ENCODE measurements around the gene CFAP47.

CFAP47 gene

DNA sequence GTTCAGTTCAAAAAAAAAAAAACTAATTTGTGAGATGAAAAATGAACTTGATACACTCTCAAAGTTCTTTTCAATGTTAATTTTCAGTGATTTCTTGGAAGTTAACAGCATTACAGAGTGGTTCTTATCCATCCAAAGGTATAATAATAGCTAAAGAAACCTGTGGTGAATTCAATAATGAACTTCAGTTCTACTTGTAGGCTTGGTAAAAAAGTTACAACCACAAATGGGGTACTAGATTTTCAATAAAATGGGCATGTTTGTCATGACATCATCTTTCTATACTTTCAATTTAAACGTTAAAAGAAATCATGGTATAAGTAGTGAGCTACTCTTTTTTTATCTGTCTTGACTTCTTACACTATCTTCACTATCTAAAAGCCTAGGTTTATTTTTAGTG, 424.8 kb downstream of the CFAP47 start:
- Mint-ChIP-seq H3K36me3 (no peaks in the 10 kb centered on the region), H3K27ac (no peak overlapping the region), H3K27me3 (no peaks in the 10 kb centered on the region), H3K4me1 (no peaks in the 10 kb centered on the region), H3K4me3 (no peak overlapping the region), H3K9me3 (peaks cover 0 to 2% of the 10 kb centered on the region in 2 donors)
- no peak for ATAC-seq (replicated peaks)
- DNase-seq: no peak

DNA sequence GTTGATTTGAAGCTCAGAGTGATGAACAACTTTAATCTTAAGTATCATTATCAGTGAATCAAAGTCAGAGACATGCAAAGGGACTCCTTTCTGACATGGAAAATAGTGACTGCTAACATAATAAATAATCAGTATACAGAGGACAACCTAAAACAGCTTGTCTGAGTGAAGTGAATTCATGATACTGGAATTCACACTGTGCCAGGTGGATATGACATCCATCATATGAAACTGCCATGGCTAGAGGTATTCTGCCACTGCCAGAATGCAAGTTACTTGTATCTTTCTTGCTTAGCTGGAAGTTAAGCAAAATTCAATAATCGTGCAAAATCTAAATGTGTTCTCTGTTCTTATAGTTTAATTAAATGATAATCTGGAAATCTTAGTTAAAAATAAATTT, 429.0 kb downstream of the CFAP47 start:
- Mint-ChIP-seq H3K9me3 (no peaks in the 10 kb centered on the region), H3K4me1 (no peaks in the 10 kb centered on the region), H3K4me3 (no peak overlapping the region), H3K27me3 (no peaks in the 10 kb centered on the region), H3K27ac (no peak overlapping the region), H3K36me3 (no peaks in the 10 kb centered on the region)
- no peak for DNase-seq
- no peak for ATAC-seq (replicated peaks)

GRCh38 chrX:36357855-36358254, 438.3 kb downstream of the CFAP47 start:
- ATAC-seq (replicated peaks) (no peak), DNase-seq (no peak)
- H3K27ac Mint-ChIP-seq: no peak overlapping the region
- H3K36me3 Mint-ChIP-seq: no peaks in the 10 kb centered on the region
- no peak overlapping the region for H3K4me3 Mint-ChIP-seq
- peaks cover 0 to 4% of the 10 kb centered on the region in 2 donors for H3K9me3 Mint-ChIP-seq
- no peaks in the 10 kb centered on the region for H3K4me1 Mint-ChIP-seq
- no peaks in the 10 kb centered on the region for H3K27me3 Mint-ChIP-seq

DNA sequence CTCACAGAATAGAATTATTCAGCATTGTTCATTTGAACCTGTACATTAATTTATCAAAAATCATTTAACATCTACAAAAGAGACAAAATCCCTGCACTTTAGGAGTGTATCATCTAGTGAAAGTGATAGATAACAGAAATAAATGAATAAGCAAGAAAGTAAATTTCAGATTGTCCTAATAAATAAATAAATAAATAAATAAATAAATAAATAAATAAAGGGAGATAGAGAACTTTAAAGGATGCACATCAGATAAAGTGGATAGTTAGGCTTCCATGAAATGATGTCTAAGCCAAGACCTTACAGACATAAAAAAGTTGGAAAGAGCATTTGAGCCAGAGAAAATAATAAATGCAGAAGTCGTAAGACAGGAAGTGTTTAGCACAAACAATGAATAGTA, 444.7 kb downstream of the CFAP47 start:
- ATAC-seq (replicated peaks) (no peak), DNase-seq (no peak)
- Mint-ChIP-seq H3K4me3 (no peak overlapping the region), H3K27ac (no peak overlapping the region), H3K36me3 (no peaks in the 10 kb centered on the region), H3K9me3 (peaks cover 0 to 4% of the 10 kb centered on the region in 2 donors), H3K27me3 (no peaks in the 10 kb centered on the region), H3K4me1 (no peaks in the 10 kb centered on the region)

- ATAC-seq (replicated peaks) (no peak), DNase-seq (no peak)
- H3K27me3 Mint-ChIP-seq: no peaks in the 10 kb centered on the region
- H3K4me1 Mint-ChIP-seq: no peaks in the 10 kb centered on the region
- peaks cover 0 to 1% of the 10 kb centered on the region in 2 donors for H3K9me3 Mint-ChIP-seq
- H3K27ac Mint-ChIP-seq: no peak overlapping the region
- no peak overlapping the region for H3K4me3 Mint-ChIP-seq
- no peaks in the 10 kb centered on the region for H3K36me3 Mint-ChIP-seq
These were observed 464.0 kb downstream of the CFAP47 start for GRCh38 chrX:36383495-36383894.

- DNase-seq (no peak), ATAC-seq (replicated peaks) (no peak)
- Mint-ChIP-seq H3K27me3 (no peaks in the 10 kb centered on the region), H3K4me3 (no peak overlapping the region), H3K9me3 (peaks cover 0 to 1% of the 10 kb centered on the region in 2 donors), H3K4me1 (no peaks in the 10 kb centered on the region), H3K36me3 (no peaks in the 10 kb centered on the region), H3K27ac (no peak overlapping the region)
These were observed 469.4 kb downstream of the CFAP47 start for GRCh38 chrX:36388901-36389300.

DNA sequence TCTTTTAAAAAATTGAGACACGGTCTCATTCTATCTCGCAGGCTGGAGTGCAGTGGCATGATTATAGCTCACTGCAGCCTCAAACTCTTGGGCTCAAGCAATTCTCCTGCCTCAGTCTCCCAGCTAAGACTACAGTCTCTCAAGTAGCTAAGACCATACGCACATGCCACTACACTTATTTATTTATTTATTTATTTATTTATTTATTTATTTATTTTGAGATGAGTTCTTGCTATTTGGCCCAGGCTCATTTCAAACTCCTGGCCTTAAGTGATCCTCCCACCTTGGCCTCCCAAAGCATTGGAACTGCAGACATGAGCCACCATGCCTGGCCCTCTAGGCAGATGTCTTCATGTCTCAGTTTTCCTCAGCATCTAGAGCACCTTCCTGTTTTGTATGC, 482.2 kb downstream of the CFAP47 start:
- ATAC-seq (replicated peaks): no peak
- no peaks in the 10 kb centered on the region for H3K4me1 Mint-ChIP-seq
- no peaks in the 10 kb centered on the region for H3K36me3 Mint-ChIP-seq
- no peaks in the 10 kb centered on the region for H3K27me3 Mint-ChIP-seq
- H3K9me3 Mint-ChIP-seq: no peaks in the 10 kb centered on the region
- H3K4me3 Mint-ChIP-seq: no peak overlapping the region
- no peak for DNase-seq
- no peak overlapping the region for H3K27ac Mint-ChIP-seq

DNA sequence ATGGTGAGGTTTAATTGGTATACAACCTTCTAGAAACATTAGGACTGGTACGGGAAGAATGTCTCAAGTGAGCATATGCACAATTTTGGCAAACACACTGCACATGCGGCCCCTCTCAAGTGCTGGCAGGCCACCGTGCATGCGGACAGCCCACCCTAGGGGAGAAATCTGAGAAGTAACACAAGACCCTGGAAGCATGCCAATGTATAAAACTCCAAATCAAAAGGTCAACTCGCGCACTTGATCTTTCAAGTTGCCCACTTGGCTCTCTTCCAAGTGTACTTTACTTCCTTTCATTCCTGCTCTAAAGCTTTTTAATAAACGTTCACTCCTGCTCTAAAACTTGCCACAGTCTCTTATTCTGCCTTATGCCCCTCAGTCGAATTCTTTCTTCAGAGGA, 488.3 kb downstream of the CFAP47 start:
- no peak overlapping the region for H3K27ac Mint-ChIP-seq
- no peak for ATAC-seq (replicated peaks)
- no peaks in the 10 kb centered on the region for H3K27me3 Mint-ChIP-seq
- no peak for DNase-seq
- peaks cover 0 to 1% of the 10 kb centered on the region in 2 donors for H3K9me3 Mint-ChIP-seq
- H3K4me1 Mint-ChIP-seq: no peaks in the 10 kb centered on the region
- H3K4me3 Mint-ChIP-seq: no peak overlapping the region
- no peaks in the 10 kb centered on the region for H3K36me3 Mint-ChIP-seq

DNA sequence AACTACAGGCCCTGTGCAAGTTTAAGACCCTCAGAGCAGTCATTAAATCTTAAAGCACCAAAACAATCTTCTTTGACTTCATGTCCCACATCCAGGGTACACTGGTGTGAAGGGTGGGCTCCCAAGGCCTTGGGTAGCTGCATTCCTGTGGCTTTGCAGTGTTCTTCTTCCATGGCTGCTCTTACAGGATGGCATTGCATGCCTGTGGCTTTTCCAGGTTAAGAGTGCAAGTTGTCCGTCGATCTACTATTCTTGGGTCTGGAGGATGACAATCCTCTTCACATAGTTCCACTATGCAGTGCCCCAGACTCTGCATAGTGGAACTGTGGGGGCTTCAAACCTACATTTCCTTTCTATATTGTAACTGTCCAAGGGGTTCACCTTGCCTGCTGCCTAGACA, 494.5 kb downstream of the CFAP47 start:
- H3K4me1 Mint-ChIP-seq: no peaks in the 10 kb centered on the region
- H3K27me3 Mint-ChIP-seq: no peaks in the 10 kb centered on the region
- H3K9me3 Mint-ChIP-seq: peaks cover 5 to 9% of the 10 kb centered on the region in 2 donors
- no peaks in the 10 kb centered on the region for H3K36me3 Mint-ChIP-seq
- no peak overlapping the region for H3K27ac Mint-ChIP-seq
- H3K4me3 Mint-ChIP-seq: no peak overlapping the region
- DNase-seq (no peak), ATAC-seq (replicated peaks) (no peak)

GRCh38 chrX:36422368-36422767, 502.8 kb downstream of the CFAP47 start:
- peaks cover 3% of the 10 kb centered on the region in 2 donors for H3K9me3 Mint-ChIP-seq
- H3K27me3 Mint-ChIP-seq: no peaks in the 10 kb centered on the region
- DNase-seq (no peak), ATAC-seq (replicated peaks) (no peak)
- H3K4me1 Mint-ChIP-seq: no peaks in the 10 kb centered on the region
- H3K4me3 Mint-ChIP-seq: no peak overlapping the region
- no peak overlapping the region for H3K27ac Mint-ChIP-seq
- H3K36me3 Mint-ChIP-seq: no peaks in the 10 kb centered on the region

DNA sequence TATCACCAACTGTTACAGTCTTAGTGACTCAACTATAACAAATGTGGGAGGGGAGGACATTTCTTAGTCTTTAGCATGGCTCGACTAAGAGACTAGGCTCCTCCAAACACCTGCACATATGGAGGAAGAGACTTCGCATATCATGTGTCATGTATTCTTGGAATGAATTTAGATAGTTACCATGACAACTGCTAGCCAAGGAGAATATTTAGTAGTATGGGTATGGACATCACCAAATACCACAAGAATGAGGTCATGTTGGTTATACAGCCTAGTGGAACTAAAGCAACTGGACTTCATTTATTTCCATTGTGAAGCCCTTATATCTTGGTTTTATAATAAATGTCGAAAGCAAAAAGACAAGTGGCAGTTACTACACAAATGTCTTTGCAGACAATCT, 512.3 kb downstream of the CFAP47 start:
- H3K4me3 Mint-ChIP-seq: no peak overlapping the region
- DNase-seq: no peak
- no peaks in the 10 kb centered on the region for H3K4me1 Mint-ChIP-seq
- peaks cover 0 to 4% of the 10 kb centered on the region in 2 donors for H3K9me3 Mint-ChIP-seq
- no peak for ATAC-seq (replicated peaks)
- H3K36me3 Mint-ChIP-seq: no peaks in the 10 kb centered on the region
- no peak overlapping the region for H3K27ac Mint-ChIP-seq
- no peaks in the 10 kb centered on the region for H3K27me3 Mint-ChIP-seq

- Mint-ChIP-seq H3K27me3 (no peaks in the 10 kb centered on the region), H3K4me1 (no peaks in the 10 kb centered on the region), H3K36me3 (no peaks in the 10 kb centered on the region), H3K27ac (no peak overlapping the region), H3K9me3 (peaks cover 4 to 10% of the 10 kb centered on the region in 2 donors), H3K4me3 (no peak overlapping the region)
- DNase-seq: no peak
- no peak for ATAC-seq (replicated peaks)
These were observed 515.0 kb downstream of the CFAP47 start for GRCh38 chrX:36434522-36434921.
